Ovary (tissue), 3 donors: ENCODE data around the gene USF1.

Source experiments
- CTCF ChIP-seq, 3 donors: fragments of 450-650 bp in 2 of 3; fragments of 200-600 bp in 1 of 3; IDR thresholded peaks; one replicate each; pipeline versions ENCODE4 v1.5.1 to v1.8.0; 2016 to 2022; ENCODE audit warnings: antibody characterized with exemption in 3 of 3, mild to moderate bottlenecking in 1 of 3
- EP300 ChIP-seq: sonication (generic); formaldehyde crosslinking; IDR thresholded peaks from one replicate; pipeline ENCODE4 v1.6.1; 2017; ENCODE audit warnings: antibody characterized with exemption
- donor health status: DM: no; HTN: no; CAD: no.

- TF ChIP-seq CTCF (IDR thresholded peaks at IDR 0.05), result no peak
- TF ChIP-seq EP300, result no peak
Measured at GRCh38 chr1:161083748-161084596, 38.2 kb upstream of the USF1 start.
